22Rv1 (cell line): ENCODE measurements around the gene PCYT2.

Experiments used
- ZFX ChIP-seq: fragments of 450-650 bp; IDR thresholded peaks from 2 replicates; pipeline ENCODE4 v1.6.1; 2017; ENCODE audit warnings: antibody characterized with exemption, borderline replicate concordance
- TF ChIP-seq, protein P1 (sequence below): fragments of 450-650 bp; IDR thresholded peaks from 2 replicates; pipeline ENCODE4 v1.5.1; 2017; ENCODE audit warnings: mild to moderate bottlenecking

DNA sequence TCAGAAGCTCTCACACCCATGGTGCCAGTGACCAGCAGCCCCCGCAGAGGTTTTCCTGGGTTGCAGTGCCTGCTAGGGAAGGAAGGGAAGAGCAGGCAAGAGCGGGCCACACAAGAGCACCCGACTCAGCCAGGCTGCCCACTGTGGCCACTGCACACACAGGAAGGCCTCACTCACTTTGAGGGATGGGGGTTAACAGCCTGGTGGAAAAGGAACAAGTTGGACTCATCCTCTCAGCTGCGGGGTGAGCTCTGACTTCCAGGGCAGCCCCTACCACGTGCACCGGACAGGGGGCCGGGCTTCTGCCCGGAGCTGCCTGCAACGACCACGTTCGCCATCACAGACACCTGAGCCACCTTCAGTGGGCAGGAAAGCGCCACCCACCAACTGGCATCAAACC is 59.0 kb downstream of the PCYT2 start:
- TF ChIP-seq, protein P1, sequence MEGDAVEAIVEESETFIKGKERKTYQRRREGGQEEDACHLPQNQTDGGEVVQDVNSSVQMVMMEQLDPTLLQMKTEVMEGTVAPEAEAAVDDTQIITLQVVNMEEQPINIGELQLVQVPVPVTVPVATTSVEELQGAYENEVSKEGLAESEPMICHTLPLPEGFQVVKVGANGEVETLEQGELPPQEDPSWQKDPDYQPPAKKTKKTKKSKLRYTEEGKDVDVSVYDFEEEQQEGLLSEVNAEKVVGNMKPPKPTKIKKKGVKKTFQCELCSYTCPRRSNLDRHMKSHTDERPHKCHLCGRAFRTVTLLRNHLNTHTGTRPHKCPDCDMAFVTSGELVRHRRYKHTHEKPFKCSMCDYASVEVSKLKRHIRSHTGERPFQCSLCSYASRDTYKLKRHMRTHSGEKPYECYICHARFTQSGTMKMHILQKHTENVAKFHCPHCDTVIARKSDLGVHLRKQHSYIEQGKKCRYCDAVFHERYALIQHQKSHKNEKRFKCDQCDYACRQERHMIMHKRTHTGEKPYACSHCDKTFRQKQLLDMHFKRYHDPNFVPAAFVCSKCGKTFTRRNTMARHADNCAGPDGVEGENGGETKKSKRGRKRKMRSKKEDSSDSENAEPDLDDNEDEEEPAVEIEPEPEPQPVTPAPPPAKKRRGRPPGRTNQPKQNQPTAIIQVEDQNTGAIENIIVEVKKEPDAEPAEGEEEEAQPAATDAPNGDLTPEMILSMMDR = no peak
- TF ChIP-seq ZFX = no peak
